K562 (cell line): Measurements from ENCODE around the gene GALNT12. TPM values are rescaled to one million over a fixed set of nuclear protein-coding genes. Genes with fewer than 3 reads are reported as not detected.

Experiments used
- CBX3 ChIP-seq, 2 experiments: IDR thresholded peaks; 1 replicate in 1 of 2; 2 replicates in 1 of 2; pipeline ENCODE4 v1.6.1; 2012; ENCODE audit warnings: inconsistent platforms in 2 of 2, low read length in 2 of 2, borderline replicate concordance in 1 of 2, control low read depth in 1 of 2
- CXXC5 ChIP-seq: fragments of 250-450 bp; sonication (Bioruptor Pico); IDR thresholded peaks from 2 replicates; pipeline ENCODE4 v1.8.0; 2022; ENCODE audit warnings: inconsistent platforms, mild to moderate bottlenecking, moderate library complexity
- HDAC1 ChIP-seq, 2 experiments: fragments of 450-650 bp; IDR thresholded peaks; 2 replicates each; pipeline ENCODE4 v1.6.1; 2016 to 2017; ENCODE audit warnings: inconsistent platforms in 1 of 2, mild to moderate bottlenecking in 1 of 2, moderate library complexity in 1 of 2
- KDM1A ChIP-seq, 2 experiments: fragments of 450-650 bp; IDR thresholded peaks; 2 replicates each; pipeline ENCODE4 v1.6.1; 2016; ENCODE audit warnings: mild to moderate bottlenecking in 2 of 2
- MTA3 ChIP-seq: fragments of 450-650 bp; formaldehyde crosslinking; IDR thresholded peaks from 2 replicates; pipeline ENCODE4 v1.6.1; 2017; ENCODE audit warnings: mild to moderate bottlenecking, borderline replicate concordance
- SMARCA4 ChIP-seq: fragments of 450-650 bp; IDR thresholded peaks from 2 replicates; pipeline ENCODE4 v1.6.1; 2016
- SMARCE1 ChIP-seq: fragments of 450-650 bp; IDR thresholded peaks from 2 replicates; pipeline ENCODE4 v1.7.1; 2016; ENCODE audit warnings: mild to moderate bottlenecking
- ZNF184 ChIP-seq: sonication (generic); formaldehyde crosslinking; IDR thresholded peaks from 2 replicates; pipeline ENCODE4 v1.5.0; 2020; ENCODE audit warnings: missing genetic modification reagents
- ZNF354B ChIP-seq: fragments of 250-450 bp; sonication (Bioruptor Pico); IDR thresholded peaks from 2 replicates; pipeline ENCODE4 v1.4.0; 2020
- ZNF584 ChIP-seq: fragments of 200-800 bp; sonication (Bioruptor generic); IDR thresholded peaks from 2 replicates; pipeline ENCODE4 v1.6.1; 2016; ENCODE audit warnings: low read depth, mild to moderate bottlenecking, missing genetic modification characterization, missing compliant biosample characterization
- polyA plus RNA-seq, 8 experiments: library from polyadenylated mRNA; depleted of rRNA in 4 of 8; stranded (reverse) in 5 of 8; unstranded in 3 of 8; fragments of >200 nt; fragmentation: Nextera tagmentation in 2 of 8; fragmentation: Illumina TruSeq in 1 of 8; extraction: Ambion mirVana in 2 of 8; extraction: Trizol in 1 of 8; gene quantifications; 2 replicates each; pipeline versions ENCODE4 v1.2.1 to v1.2.3, GENCODE V29; 2011 to 2014; ENCODE audit warnings: inconsistent platforms in 1 of 8, missing spikeins in 1 of 8
- total RNA-seq, 7 experiments: library from RNA; depleted of rRNA in 6 of 7; stranded (reverse); fragments of >200 nt in 6 of 7; fragmentation: Illumina TruSeq in 2 of 7; extraction: Trizol in 2 of 7; gene quantifications; 2 replicates each; pipeline versions ENCODE4 v1.2.1 to v1.2.3, GENCODE V29; 2011 to 2021; ENCODE audit warnings: low replicate concordance in 1 of 7
- TF ChIP-seq, protein P1 (sequence below): sonication (generic); formaldehyde crosslinking; IDR thresholded peaks from 2 replicates; pipeline ENCODE4 v1.9.0; 2022; ENCODE audit warnings: mild to moderate bottlenecking, missing genetic modification reagents
- TF ChIP-seq, protein P2 (sequence below): fragments of 450-650 bp; IDR thresholded peaks from 2 replicates; pipeline ENCODE4 v1.6.1; 2016
- TF ChIP-seq, protein P3 (sequence below), 2 experiments: fragments of 250-450 bp in 1 of 2; fragments of 450-650 bp in 1 of 2; sonication (Bioruptor Pico) in 1 of 2; IDR thresholded peaks; 2 replicates each; pipeline versions ENCODE4 v1.6.1 to v1.8.0; 2016 to 2021; ENCODE audit warnings: mild to moderate bottlenecking in 2 of 2, moderate library complexity in 2 of 2, missing compliant biosample characterization in 1 of 2, missing genetic modification characterization in 1 of 2
- TF ChIP-seq, protein P4 (sequence below): fragments of 200-800 bp; sonication (Bioruptor generic); IDR thresholded peaks from 2 replicates; pipeline ENCODE4 v1.6.1; 2017; ENCODE audit warnings: missing genetic modification characterization, missing compliant biosample characterization

The GALNT12 gene
- total and polyA plus RNA-seq, 9 of the 15 experiments (the other 6 are each of a cell fraction or from before 2014, with no cell fraction given) = 29.7 to 82.9 (median 44.2) TPM

DNA sequence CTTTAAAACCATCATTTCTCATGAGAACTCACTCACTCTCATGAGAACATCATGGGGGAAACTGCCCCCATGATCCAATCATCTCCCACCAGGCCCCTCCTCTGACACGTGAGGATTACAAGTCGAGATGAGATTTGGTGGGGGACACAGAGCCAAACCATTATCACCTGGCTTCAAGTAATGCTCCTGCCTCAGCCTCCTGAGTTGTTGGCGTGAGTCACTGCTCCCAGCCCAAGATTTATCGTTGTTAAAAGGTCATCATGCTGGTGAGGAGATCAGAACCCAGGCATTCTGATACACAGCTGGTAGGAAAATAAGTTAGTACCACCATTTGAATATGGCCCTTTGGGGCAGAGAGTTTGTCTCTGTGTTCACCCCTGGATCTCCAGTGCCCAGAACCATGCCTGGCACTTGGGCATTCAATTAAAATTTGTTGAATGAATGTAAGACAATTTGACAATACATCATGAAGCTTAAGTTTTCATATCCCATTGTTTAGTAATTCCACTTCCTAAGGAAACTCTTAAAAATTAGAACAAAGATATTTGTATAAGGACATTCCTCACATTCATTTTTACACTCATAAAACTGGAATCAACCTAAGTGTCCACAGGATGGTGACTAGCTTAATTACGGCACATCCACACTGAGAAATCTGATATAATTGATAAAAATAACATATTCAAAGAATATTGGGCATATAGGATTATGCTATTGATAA is 78.3 kb downstream of the GALNT12 start (continued):
- TF ChIP-seq CBX3 (IDR thresholded peaks at IDR 0.05; ENCODE audit: borderline replicate concordance in 1 of 2, low read length in 2 of 2) (no peak), KDM1A (IDR thresholded peaks at IDR 0.05) (peak; percentile 49 to 51; a peak in 2 of 4 replicates), ZNF184 (CRISPR knock-in tag) (no peak), SMARCE1 (peak; percentile 49; the same call in 1 of the 2 replicates), MTA3 (no peak), ZNF584 (CRISPR knock-in tag) (0 out of 2 replicates have a peak, but pooled peaks have one; percentile 54), ZNF354B (CRISPR knock-in tag) (no peak), CXXC5 (0 out of 2 replicates have a peak, but pooled peaks have one; percentile 16), SMARCA4 (peak; percentile 45; the same call in 1 of the 2 replicates), HDAC1 (IDR thresholded peaks at IDR 0.05) (peak in 1 of 2 experiments; percentile 31; a peak in 1 of 4 replicates)
- TF ChIP-seq, protein P1, sequence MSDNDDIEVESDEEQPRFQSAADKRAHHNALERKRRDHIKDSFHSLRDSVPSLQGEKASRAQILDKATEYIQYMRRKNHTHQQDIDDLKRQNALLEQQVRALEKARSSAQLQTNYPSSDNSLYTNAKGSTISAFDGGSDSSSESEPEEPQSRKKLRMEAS (CRISPR knock-in tag) = no peak
- TF ChIP-seq, protein P2, sequence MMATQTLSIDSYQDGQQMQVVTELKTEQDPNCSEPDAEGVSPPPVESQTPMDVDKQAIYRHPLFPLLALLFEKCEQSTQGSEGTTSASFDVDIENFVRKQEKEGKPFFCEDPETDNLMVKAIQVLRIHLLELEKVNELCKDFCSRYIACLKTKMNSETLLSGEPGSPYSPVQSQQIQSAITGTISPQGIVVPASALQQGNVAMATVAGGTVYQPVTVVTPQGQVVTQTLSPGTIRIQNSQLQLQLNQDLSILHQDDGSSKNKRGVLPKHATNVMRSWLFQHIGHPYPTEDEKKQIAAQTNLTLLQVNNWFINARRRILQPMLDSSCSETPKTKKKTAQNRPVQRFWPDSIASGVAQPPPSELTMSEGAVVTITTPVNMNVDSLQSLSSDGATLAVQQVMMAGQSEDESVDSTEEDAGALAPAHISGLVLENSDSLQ = peak; percentile 67
- TF ChIP-seq, protein P3, sequence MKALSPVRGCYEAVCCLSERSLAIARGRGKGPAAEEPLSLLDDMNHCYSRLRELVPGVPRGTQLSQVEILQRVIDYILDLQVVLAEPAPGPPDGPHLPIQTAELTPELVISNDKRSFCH (CRISPR knock-in tag; IDR thresholded peaks at IDR 0.05) = no peak
- TF ChIP-seq, protein P3 (tag; IDR thresholded peaks at IDR 0.05) = peak; percentile 98
- TF ChIP-seq, protein P4, sequence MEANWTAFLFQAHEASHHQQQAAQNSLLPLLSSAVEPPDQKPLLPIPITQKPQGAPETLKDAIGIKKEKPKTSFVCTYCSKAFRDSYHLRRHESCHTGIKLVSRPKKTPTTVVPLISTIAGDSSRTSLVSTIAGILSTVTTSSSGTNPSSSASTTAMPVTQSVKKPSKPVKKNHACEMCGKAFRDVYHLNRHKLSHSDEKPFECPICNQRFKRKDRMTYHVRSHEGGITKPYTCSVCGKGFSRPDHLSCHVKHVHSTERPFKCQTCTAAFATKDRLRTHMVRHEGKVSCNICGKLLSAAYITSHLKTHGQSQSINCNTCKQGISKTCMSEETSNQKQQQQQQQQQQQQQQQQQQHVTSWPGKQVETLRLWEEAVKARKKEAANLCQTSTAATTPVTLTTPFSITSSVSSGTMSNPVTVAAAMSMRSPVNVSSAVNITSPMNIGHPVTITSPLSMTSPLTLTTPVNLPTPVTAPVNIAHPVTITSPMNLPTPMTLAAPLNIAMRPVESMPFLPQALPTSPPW (CRISPR knock-in tag) = 0 out of 2 replicates have a peak, but pooled peaks have one; percentile 19
